GM18505 (cell line): ENCODE data around the gene REXO1.
A peak's percentile ranks its signal among the peaks of the same experiment; 100 is the strongest.
"Not testable (repeated sequence)": the region's sequence is repeated elsewhere in the genome, so short reads cannot be mapped to it uniquely, and the experiment has no call there.

ENCODE experiments used
- ATAC-seq: cut with Tn5 transposase; IDR thresholded peaks from one replicate; pipeline ENCODE4 v1.9.1; 2021; ENCODE audit not compliant: unreplicated experiment
- POLR2A ChIP-seq: IDR thresholded peaks from 4 replicates; pipeline ENCODE4 v1.6.1; 2011; ENCODE audit warnings: borderline replicate concordance; ENCODE audit not compliant: insufficient read depth, insufficient read length; ENCODE audit errors: extremely low read depth

The REXO1 gene

GRCh38 chr19:1848399-1849131 is at the start of gene REXO1:
Gene REXO1 (minus strand): TSS chr19:1848483. CDS start chr19:1848358, 125 bp downstream.
- peak; percentile 73 for TF ChIP-seq POLR2A
- ATAC-seq: peak; percentile 62

GRCh38 chr19:1896508-1896907 is 48.2 kb upstream of the REXO1 start:
- no peak for TF ChIP-seq POLR2A
- ATAC-seq: no peak

- no peak for ATAC-seq
- TF ChIP-seq POLR2A: no peak
Observed at GRCh38 chr19:1893791-1894190, 45.5 kb upstream of the REXO1 start.

GRCh38 chr19:1889907-1890306 is 41.6 kb upstream of the REXO1 start:
- TF ChIP-seq POLR2A: no peak
- no peak for ATAC-seq

GRCh38 chr19:1888385-1888784 is 40.1 kb upstream of the REXO1 start:
- TF ChIP-seq POLR2A: no peak
- ATAC-seq: no peak

- not testable (repeated sequence) for ATAC-seq
Observed at GRCh38 chr19:1886360-1886759, 38.1 kb upstream of the REXO1 start.

- peak; percentile 74 for ATAC-seq
- TF ChIP-seq POLR2A: peak; percentile 46
Observed at GRCh38 chr19:1885398-1886119, 37.3 kb upstream of the REXO1 start, which contains the start of gene ABHD17A. Gene ABHD17A (minus strand): TSS chr19:1885496. CDS start chr19:1881566, 3,930 bp downstream.

- TF ChIP-seq POLR2A: peak; percentile 29
- ATAC-seq: peak; percentile 17
Observed at GRCh38 chr19:1884719-1885334, 36.5 kb upstream of the REXO1 start.

- ATAC-seq: no peak
- peak; percentile 17 for TF ChIP-seq POLR2A
Observed at GRCh38 chr19:1884291-1884718, 36.0 kb upstream of the REXO1 start.

- ATAC-seq: no peak
- TF ChIP-seq POLR2A: no peak
Observed at GRCh38 chr19:1883784-1884183, 35.5 kb upstream of the REXO1 start.

- ATAC-seq: no peak
- no peak for TF ChIP-seq POLR2A
Observed at GRCh38 chr19:1882786-1883692, 34.8 kb upstream of the REXO1 start.

- TF ChIP-seq POLR2A: no peak
- no peak for ATAC-seq
Observed at GRCh38 chr19:1882089-1882785, 34.0 kb upstream of the REXO1 start.

- not testable (repeated sequence) for ATAC-seq
Observed at GRCh38 chr19:1881393-1882088, 33.3 kb upstream of the REXO1 start.
